Fibroblast of mammary gland (primary cell): ENCODE results near the gene HIC1.
A peak's percentile ranks its signal among the peaks of the same experiment; 100 is the strongest.

ENCODE experiments used
- DNase-seq: peaks from one replicate; pipeline ENCODE4 v3.0.0-alpha.2; 2010; ENCODE audit warnings: low read depth
- H3K4me3 ChIP-seq: 2 replicates; pipeline ENCODE4 v1.5.1; 2011; ENCODE audit warnings: low read depth, mild to moderate bottlenecking, low read length, moderate library complexity; ENCODE audit not compliant: control insufficient read depth
- TF ChIP-seq, protein P1 (sequence below): conservative IDR thresholded peaks from 2 replicates; pipeline ENCODE4 v1.5.1; 2011; ENCODE audit warnings: low read depth, low read length, inconsistent platforms; ENCODE audit not compliant: control insufficient read depth, insufficient read depth

HIC1 gene

DNA sequence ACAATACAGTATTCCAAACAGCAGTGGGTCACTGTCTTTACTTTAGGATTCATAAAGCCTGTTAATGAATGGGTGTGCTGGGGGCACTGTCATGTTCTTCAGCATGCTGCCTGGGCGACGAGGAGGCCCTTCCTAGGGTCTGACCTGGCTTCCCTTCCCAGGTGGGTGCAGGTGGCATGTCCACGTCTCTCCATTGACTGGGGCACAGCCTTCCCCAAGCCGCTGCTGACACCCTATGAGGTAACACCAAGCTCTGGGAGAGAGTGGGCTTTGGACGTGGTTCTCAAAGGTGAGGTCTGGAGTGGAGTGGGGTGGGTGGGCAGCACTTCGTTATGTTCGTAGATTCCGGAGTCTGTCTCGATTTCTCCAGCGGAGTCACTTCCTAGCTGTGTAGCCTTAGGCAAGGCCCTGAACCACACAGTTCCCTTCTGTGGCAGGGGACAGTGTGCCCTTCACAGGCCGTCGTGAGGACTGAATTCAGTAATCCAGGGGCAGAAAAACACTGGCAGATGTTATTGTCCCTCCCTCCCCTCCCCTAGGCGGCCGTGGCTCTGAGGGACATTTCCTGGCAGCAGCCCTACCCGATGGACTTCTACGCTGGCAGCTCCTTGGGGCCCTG, 13.9 kb upstream of the HIC1 start:
- TF ChIP-seq, protein P1, sequence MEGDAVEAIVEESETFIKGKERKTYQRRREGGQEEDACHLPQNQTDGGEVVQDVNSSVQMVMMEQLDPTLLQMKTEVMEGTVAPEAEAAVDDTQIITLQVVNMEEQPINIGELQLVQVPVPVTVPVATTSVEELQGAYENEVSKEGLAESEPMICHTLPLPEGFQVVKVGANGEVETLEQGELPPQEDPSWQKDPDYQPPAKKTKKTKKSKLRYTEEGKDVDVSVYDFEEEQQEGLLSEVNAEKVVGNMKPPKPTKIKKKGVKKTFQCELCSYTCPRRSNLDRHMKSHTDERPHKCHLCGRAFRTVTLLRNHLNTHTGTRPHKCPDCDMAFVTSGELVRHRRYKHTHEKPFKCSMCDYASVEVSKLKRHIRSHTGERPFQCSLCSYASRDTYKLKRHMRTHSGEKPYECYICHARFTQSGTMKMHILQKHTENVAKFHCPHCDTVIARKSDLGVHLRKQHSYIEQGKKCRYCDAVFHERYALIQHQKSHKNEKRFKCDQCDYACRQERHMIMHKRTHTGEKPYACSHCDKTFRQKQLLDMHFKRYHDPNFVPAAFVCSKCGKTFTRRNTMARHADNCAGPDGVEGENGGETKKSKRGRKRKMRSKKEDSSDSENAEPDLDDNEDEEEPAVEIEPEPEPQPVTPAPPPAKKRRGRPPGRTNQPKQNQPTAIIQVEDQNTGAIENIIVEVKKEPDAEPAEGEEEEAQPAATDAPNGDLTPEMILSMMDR, result no peak
- peak overlapping the region; percentile 90 for H3K4me3 ChIP-seq
- no peak for DNase-seq

DNA sequence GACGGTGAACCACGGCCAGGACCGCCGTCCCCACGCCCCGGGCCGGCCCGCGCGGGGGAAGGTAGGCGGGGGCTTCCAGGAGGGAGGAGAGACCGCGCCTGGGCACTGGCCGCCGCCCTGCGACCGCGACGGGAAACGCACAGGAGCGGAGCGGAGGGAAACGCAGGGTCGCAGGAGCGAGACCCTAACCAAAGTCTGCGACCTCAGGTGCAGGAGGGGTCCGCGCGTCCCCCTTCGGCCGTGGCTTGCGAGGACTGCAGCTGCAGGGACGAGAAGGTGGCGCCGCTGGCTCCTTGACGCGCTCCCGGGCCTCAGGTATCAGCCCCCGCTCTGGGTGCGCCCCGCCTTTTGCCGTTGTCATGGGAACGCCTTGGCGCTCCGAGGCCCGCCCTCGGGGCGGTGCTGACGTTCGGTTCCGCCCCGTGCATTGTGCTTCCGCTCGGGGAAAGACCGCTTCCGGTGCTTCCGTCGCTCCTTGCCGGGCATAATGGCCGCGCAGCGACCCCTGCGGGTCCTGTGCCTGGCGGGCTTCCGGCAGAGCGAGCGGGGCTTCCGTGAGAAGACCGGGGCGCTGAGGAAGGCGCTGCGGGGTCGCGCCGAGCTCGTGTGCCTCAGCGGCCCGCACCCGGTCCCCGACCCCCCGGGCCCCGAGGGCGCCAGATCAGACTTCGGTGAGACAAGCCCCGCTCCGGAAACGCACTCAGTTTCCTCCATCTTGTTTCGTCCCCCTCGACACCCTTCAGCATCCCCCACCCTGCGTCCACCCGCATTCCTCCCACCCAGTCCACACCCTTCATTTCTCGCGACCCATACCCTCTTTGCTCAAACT, 13.1 kb upstream of the HIC1 start, which contains the start of gene OVCA2:
OVCA2 (plus strand) TSS at position 462 of the 829 bp plus-strand sequence; CDS start at position 488, 26 bp downstream.
- TF ChIP-seq, protein P1, result peak; percentile 28

DNA sequence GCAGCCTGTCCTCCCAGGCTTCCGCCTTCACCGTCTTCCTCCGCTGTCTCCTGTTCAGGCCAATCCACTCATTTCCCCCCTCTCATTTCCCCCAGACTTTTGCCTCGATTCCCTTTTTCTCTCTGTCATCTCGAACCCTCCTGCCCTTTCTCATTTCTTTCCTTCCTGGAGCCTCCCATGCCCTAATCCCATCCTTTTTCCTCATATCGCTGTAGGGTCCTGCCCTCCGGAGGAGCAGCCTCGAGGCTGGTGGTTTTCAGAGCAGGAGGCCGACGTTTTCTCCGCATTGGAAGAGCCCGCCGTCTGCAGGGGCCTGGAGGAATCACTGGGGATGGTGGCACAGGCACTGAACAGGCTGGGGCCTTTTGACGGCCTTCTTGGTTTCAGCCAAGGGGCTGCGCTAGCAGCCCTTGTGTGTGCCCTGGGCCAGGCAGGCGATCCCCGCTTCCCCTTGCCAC, 12.5 kb upstream of the HIC1 start:
- peak; percentile 41 for DNase-seq
- H3K4me3 ChIP-seq, result peak overlapping the region; percentile 90
- TF ChIP-seq, protein P1, result peak; percentile 31

More for the DNA sequence above, 13.1 kb upstream of the HIC1 start, which contains the start of gene OVCA2:
- peak within 1 kb of the TSS; percentile 90 for H3K4me3 ChIP-seq
- DNase-seq, result peak; percentile 91

DNA sequence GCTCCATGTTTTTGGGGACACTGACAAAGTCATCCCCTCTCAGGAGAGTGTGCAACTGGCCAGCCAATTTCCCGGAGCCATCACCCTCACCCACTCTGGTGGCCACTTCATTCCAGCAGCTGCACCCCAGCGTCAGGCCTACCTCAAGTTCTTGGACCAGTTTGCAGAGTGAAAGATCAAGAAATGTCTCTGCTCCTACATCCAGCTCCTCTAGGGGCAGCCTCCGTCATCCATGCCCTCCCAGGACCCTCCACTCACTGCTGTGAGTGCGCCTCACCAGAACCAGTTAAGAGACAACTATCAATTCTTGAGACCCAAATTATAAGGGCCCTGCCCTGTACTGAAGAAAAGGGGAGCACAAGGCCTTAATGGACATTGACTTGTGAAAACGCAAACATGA, 12.0 kb upstream of the HIC1 start:
- DNase-seq, result no peak
- TF ChIP-seq, protein P1, result peak; percentile 1
- peak overlapping the region; percentile 90 for H3K4me3 ChIP-seq

DNA sequence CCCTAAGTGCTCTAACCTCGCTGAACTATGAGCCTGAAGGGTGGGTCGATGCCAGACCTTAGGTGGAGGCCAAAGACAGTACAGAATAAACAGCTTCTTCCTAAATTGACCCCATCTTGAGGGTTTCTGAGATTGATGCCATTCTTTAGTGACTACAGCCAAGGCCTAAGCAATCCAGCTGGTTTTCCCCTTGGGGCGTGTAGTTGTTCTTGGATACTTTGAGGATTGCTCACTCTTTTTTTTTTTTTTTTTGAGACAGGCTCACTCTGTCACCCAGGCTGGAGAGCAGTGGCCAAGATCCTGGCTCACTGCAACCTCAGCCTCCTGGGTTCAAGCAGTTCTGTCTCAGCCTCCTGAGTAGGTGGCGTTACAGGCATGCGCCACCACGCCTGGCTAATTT, 11.1 kb upstream of the HIC1 start:
- H3K4me3 ChIP-seq, result no peak overlapping the region
- DNase-seq, result peak; percentile 82
- TF ChIP-seq, protein P1, result no peak

DNA sequence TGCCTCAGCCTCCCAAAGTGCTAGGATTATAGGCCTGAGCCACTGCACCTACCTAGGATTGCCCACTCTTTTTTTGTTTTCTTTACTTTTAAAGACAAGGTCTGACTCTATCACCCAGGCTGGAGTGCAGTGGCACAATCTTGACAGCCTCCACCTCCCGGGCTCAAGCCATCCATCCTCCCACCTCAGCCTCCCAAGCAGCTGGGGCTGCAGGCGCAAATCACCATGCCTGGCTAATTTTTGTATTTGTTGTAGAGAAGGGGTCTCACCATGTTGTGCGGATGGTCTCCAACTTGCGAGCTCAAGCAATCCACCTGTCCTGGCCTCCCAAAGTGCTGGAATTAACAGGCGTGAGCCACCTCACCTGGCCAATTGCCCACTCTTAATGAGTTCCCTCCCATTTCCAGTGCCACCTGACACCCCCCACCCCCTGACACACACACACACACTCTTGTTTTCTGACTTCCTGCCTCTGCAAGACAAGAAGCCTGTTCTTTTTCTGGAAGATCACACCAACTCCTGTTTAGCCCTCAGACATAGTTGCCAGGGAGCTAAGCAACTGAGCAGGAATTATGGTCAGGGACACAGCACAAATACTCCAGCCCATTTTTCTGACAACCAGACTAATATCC, 10.5 kb upstream of the HIC1 start:
- no peak for DNase-seq
- TF ChIP-seq, protein P1, result no peak
- H3K4me3 ChIP-seq, result no peak overlapping the region
